PC-9 (cell line): ENCODE results near the gene VPS13D. TPM values are rescaled to one million over a fixed set of nuclear protein-coding genes. Genes with fewer than 3 reads are reported as not detected.

Source experiments
- BruUV-seq: library from RNA; stranded (reverse); fragments of 400-500 nt; replicated peaks from 2 replicates; lab custom pipeline; 2021; lab: Mats Ljungman, UMichigan
- CTCF ChIA-PET: fragments of 300-600 bp; sonication (Branson Sonifier 250); formaldehyde crosslinking; loops from one replicate; lab custom pipeline; 2022; ENCODE audit warnings: antibody characterized with exemption; lab: Charles Lee
- POLR2A ChIA-PET: fragments of 300-600 bp; sonication (Branson Sonifier 250); formaldehyde crosslinking; loops from one replicate; lab custom pipeline; 2022; ENCODE audit warnings: antibody characterized with exemption; ENCODE audit not compliant: unreplicated experiment; lab: Charles Lee
- DNase-seq, 2 experiments: peaks; one replicate each; pipeline versions ENCODE4 v3.0.0 to v3.0.0-alpha.2; 2015 to 2022; ENCODE audit warnings: mixed read lengths in 1 of 2
- H2AFZ ChIP-seq: fragments of 200-600 bp; sonication (generic); 2 replicates; pipeline ENCODE4 v1.8.1; 2017; ENCODE audit warnings: antibody characterized with exemption
- H3F3A ChIP-seq: fragments of 200-600 bp; sonication (generic); 2 replicates; pipeline ENCODE4 v1.8.1; 2017; ENCODE audit warnings: antibody characterized with exemption, mild to moderate bottlenecking, low read depth; ENCODE audit not compliant: insufficient read depth
- H3K27ac ChIP-seq: fragments of 200-600 bp; sonication (generic); 2 replicates; pipeline ENCODE4 v1.6.1; 2016; ENCODE audit warnings: mixed run types
- H3K27me3 ChIP-seq: fragments of 200-600 bp; sonication (generic); 2 replicates; pipeline ENCODE4 v1.6.1; 2016; ENCODE audit warnings: low read depth, mixed run types; ENCODE audit not compliant: insufficient read depth
- H3K36me3 ChIP-seq: fragments of 200-600 bp; sonication (generic); 2 replicates; pipeline ENCODE4 v1.6.1; 2016; ENCODE audit warnings: low read depth, mixed run types
- H3K4me1 ChIP-seq: fragments of 200-600 bp; sonication (generic); replicated peaks from 2 replicates; pipeline ENCODE4 v1.6.1; 2016; ENCODE audit warnings: mixed run types; ENCODE audit not compliant: insufficient read depth
- H3K4me2 ChIP-seq: fragments of 200-600 bp; sonication (generic); 2 replicates; pipeline ENCODE4 v1.6.1; 2017; ENCODE audit warnings: mixed run types
- H3K4me3 ChIP-seq: fragments of 200-600 bp; sonication (generic); 2 replicates; pipeline ENCODE4 v1.6.1; 2016; ENCODE audit warnings: mixed run types
- H3K79me2 ChIP-seq: fragments of 200-600 bp; sonication (generic); 2 replicates; pipeline ENCODE4 v1.6.1; 2017; ENCODE audit warnings: low read depth, mixed run types
- H3K9me2 ChIP-seq: fragments of 200-600 bp; sonication (generic); 2 replicates; pipeline ENCODE4 v1.8.1; 2017; ENCODE audit warnings: mild to moderate bottlenecking; ENCODE audit not compliant: insufficient read depth
- H3K9me3 ChIP-seq: fragments of 200-600 bp; sonication (generic); 2 replicates; pipeline ENCODE4 v1.8.1; 2016; ENCODE audit warnings: low read depth; ENCODE audit not compliant: insufficient read depth
- H4K20me1 ChIP-seq: fragments of 200-600 bp; sonication (generic); 2 replicates; pipeline ENCODE4 v1.8.1; 2017; ENCODE audit not compliant: insufficient read depth
- EZH2 ChIP-seq: fragments of 200-600 bp; sonication (generic); IDR thresholded peaks from 2 replicates; pipeline ENCODE4 v1.8.0; 2017; ENCODE audit warnings: antibody characterized with exemption, low read depth
- intact Hi-C: fragments of 100-400 bp; cut with micrococcal nuclease; formaldehyde crosslinking; loops from one replicate; pipeline ENCODE4 v1.10.0; 2022; ENCODE audit not compliant: unreplicated experiment
- total RNA-seq: library from RNA; stranded (reverse); gene quantifications from 2 replicates; pipeline ENCODE4 v1.2.3, GENCODE V29; 2021
- TF ChIP-seq, protein P1 (sequence below): fragments of 200-600 bp; sonication (generic); conservative IDR thresholded peaks from 2 replicates; pipeline ENCODE4 v1.6.1; 2017; ENCODE audit warnings: mixed run types, antibody characterized with exemption, mild to moderate bottlenecking, moderate library complexity

VPS13D gene
- total RNA-seq, 1 experiment from 2014 or later: 36.2 TPM

DNA sequence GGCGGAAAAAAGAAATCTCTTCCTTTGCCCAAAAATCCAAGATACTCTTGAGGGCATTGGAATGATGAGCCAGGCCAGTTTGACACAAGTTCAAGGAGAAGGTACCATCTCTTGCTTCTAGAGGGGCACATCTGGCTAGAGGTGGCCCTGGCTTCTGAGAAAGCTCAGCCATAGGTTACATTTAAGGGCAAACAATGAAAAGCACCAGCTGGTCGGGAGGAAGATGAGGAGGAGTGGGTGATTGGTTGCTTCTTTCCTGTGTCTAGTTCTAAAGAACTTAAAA lies 256.2 kb downstream of the VPS13D start:
- no peaks in the 10 kb centered on the region for H3K36me3 ChIP-seq
- peaks cover 14% of the 10 kb centered on the region; the same call in 1 of the 2 replicates for H3K79me2 ChIP-seq
- peak overlapping the region; percentile 87 for H3K27ac ChIP-seq
- H3K4me3 ChIP-seq: 0 out of 2 replicates have a peak overlapping the region, but pooled peaks have one; percentile 13
- DNase-seq: no peak
- H3K9me3 ChIP-seq: no peaks in the 10 kb centered on the region
- H2AFZ ChIP-seq: no peak overlapping the region
- peaks cover 75% of the 10 kb centered on the region for H3F3A ChIP-seq
- H3K4me2 ChIP-seq: peak overlapping the region; percentile 70
- H3K27me3 ChIP-seq: no peaks in the 10 kb centered on the region
- H3K4me1 ChIP-seq: peaks cover 88% of the 10 kb centered on the region
- ChIA-PET CTCF (interaction anchor here (0.5 to 1.2 kb wide), 2 partner anchors 83 to 309 kb away, joined by 3 read pairs; no protein-coding TSS in a partner anchor), POLR2A (interaction anchor here (0.7 to 0.8 kb wide), 4 partner anchors 7 to 578 kb away, joined by 3 to 5 read pairs (median 4); no protein-coding TSS in a partner anchor)
- no peaks in the 10 kb centered on the region for H4K20me1 ChIP-seq
- intact Hi-C loops: loop anchor here (1.0 to 5.0 kb wide), 3 partner anchors 8 to 354 kb away; no protein-coding TSS in a partner anchor
- no TSS peak for BruUV-seq
- TF ChIP-seq, protein P1, sequence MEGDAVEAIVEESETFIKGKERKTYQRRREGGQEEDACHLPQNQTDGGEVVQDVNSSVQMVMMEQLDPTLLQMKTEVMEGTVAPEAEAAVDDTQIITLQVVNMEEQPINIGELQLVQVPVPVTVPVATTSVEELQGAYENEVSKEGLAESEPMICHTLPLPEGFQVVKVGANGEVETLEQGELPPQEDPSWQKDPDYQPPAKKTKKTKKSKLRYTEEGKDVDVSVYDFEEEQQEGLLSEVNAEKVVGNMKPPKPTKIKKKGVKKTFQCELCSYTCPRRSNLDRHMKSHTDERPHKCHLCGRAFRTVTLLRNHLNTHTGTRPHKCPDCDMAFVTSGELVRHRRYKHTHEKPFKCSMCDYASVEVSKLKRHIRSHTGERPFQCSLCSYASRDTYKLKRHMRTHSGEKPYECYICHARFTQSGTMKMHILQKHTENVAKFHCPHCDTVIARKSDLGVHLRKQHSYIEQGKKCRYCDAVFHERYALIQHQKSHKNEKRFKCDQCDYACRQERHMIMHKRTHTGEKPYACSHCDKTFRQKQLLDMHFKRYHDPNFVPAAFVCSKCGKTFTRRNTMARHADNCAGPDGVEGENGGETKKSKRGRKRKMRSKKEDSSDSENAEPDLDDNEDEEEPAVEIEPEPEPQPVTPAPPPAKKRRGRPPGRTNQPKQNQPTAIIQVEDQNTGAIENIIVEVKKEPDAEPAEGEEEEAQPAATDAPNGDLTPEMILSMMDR: no peak
- TF ChIP-seq EZH2: no peak
- H3K9me2 ChIP-seq: no peaks in the 10 kb centered on the region

DNA sequence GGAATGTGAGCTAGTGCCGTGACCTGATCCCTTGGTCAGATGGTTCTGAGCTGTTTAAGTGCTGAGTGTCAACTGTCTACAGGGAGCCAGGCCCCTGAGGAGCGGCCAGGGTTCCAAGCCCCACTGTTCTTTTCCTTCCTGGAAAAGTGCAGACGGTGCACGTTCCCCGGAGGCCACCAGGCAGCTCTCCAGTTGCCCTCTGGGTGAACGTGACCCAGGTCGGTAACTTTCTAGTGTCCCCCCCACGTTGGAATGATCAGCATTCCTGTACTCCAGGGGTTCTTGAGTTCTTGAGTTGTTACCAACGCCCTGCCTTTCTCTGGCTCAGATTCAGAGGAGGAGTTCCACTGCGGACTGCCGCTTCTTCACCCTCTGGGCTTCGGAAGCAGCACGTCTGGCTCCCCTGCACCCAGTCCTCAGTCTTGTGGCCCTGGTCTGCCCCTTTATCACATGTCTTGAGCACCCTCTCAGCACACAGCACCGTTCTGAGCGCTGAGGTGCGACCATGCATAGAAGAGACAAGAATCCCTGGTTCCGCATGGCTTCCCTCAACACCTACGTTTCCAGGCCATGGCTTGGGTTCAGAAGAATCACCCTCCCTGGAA lies 256.7 kb downstream of the VPS13D start:
- Histone ChIP-seq H4K20me1 (no peaks in the 10 kb centered on the region), H2AFZ (no peak overlapping the region), H3K36me3 (no peaks in the 10 kb centered on the region), H3K9me2 (no peaks in the 10 kb centered on the region), H3K9me3 (no peaks in the 10 kb centered on the region), H3K4me1 (peaks cover 83% of the 10 kb centered on the region), H3K4me2 (peak overlapping the region; percentile 70), H3K27ac (peak overlapping the region; percentile 87), H3K79me2 (peaks cover 14% of the 10 kb centered on the region; the same call in 1 of the 2 replicates), H3K27me3 (no peaks in the 10 kb centered on the region), H3K4me3 (no peak overlapping the region), H3F3A (peaks cover 70% of the 10 kb centered on the region)
- intact Hi-C loops: loop anchor here (1.0 to 5.0 kb wide), 3 partner anchors 8 to 354 kb away; no protein-coding TSS in a partner anchor
- TF ChIP-seq, protein P1: no peak
- TF ChIP-seq EZH2: no peak
- no TSS peak for BruUV-seq
- ChIA-PET POLR2A (interaction anchor here (0.6 to 0.8 kb wide), 5 partner anchors 8 to 137 kb away, joined by 3 to 5 read pairs (median 3); no protein-coding TSS in a partner anchor), CTCF (interaction anchor here (1.2 kb wide), 1 partner anchor 82 kb away, joined by 3 read pairs; no protein-coding TSS in a partner anchor)
- DNase-seq: peak; percentile 80 to 88

DNA sequence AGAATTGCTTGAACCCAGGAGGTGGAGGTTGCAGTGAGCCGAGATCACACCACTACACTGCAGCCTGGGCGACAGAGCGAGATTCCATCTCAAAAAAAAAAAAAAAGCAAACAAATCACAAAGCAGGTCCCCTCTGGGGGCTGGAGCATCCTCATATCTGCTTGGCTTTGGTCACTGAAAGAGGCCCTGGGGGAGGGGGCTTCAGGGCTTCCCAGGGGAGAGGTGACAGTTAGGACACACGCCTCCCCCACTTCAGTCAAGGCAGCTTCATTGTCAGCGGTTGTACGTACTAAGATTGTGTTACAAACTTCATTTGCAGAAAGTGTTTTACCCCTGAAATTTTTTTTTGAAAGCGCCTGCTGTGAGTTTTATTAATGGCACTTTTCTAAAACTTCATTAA lies 257.7 kb downstream of the VPS13D start:
- POLR2A ChIA-PET: interaction anchor here (0.6 kb wide), 1 partner anchor 1266 kb away, joined by 3 read pairs; no protein-coding TSS in a partner anchor
- no peak overlapping the region for H2AFZ ChIP-seq
- CTCF ChIA-PET: no interaction called here

More for the DNA sequence above, 257.7 kb downstream of the VPS13D start:
- DNase-seq: no peak
- Histone ChIP-seq H3K4me2 (no peak overlapping the region), H3K36me3 (no peaks in the 10 kb centered on the region), H3K9me3 (no peaks in the 10 kb centered on the region), H3K27ac (no peak overlapping the region), H3K9me2 (no peaks in the 10 kb centered on the region), H3K4me3 (no peak overlapping the region), H3K4me1 (peaks cover 73% of the 10 kb centered on the region), H3K79me2 (peaks cover 14% of the 10 kb centered on the region; the same call in 1 of the 2 replicates), H3F3A (peaks cover 60% of the 10 kb centered on the region), H4K20me1 (no peaks in the 10 kb centered on the region), H3K27me3 (no peaks in the 10 kb centered on the region)
- TF ChIP-seq EZH2: no peak
- TF ChIP-seq, protein P1: no peak
- BruUV-seq: no TSS peak
- intact Hi-C loops: loop anchor here (5.0 kb wide), 1 partner anchor 355 kb away; no protein-coding TSS in a partner anchor
